Measurements from ENCODE around the gene PPL. TPM values are rescaled to one million over a fixed set of nuclear protein-coding genes. Genes with fewer than 3 reads are reported as not detected.
A peak's percentile ranks its signal among the peaks of the same experiment; 100 is the strongest.

Gene PPL
- total and polyA plus RNA-seq, 2 of the 13 experiments (the other 11 are each of a cell fraction or from before 2014, with no cell fraction given): 5.7 to 6.6 TPM

- TF ChIP-seq ZBTB43 (CRISPR knock-in tag; conservative IDR thresholded peaks at IDR 0.05) (no peak; the same call in 1 of the 2 replicates), GLI4 (CRISPR knock-in tag; IDR thresholded peaks at IDR 0.05; ENCODE audit: borderline replicate concordance) (0 out of 2 replicates have a peak, but pooled peaks have one; percentile 73), ZNF326 (CRISPR knock-in tag; IDR thresholded peaks at IDR 0.05; ENCODE audit: borderline replicate concordance) (no peak), REST (IDR thresholded peaks at IDR 0.05; ENCODE audit: borderline replicate concordance in 1 of 2, low read depth in 1 of 2, low read length in 2 of 2) (0 out of 4 replicates have a peak, but pooled peaks of 1 of the 2 experiments have one; percentile 20), ZNF260 (CRISPR knock-in tag; IDR thresholded peaks at IDR 0.05; ENCODE audit: borderline replicate concordance, low read depth) (no peak), MLXIP (CRISPR knock-in tag; IDR thresholded peaks at IDR 0.05; ENCODE audit: borderline replicate concordance) (no peak), ZNF484 (CRISPR knock-in tag; IDR thresholded peaks at IDR 0.05; ENCODE audit: borderline replicate concordance, low read depth) (no peak), SRSF1 (optimal IDR thresholded peaks at IDR 0.05; ENCODE audit: low read depth, low read length) (no peak), SOX13 (IDR thresholded peaks at IDR 0.05) (no peak), SOX13 (CRISPR knock-in tag; conservative IDR thresholded peaks at IDR 0.05 in 1 of 2, IDR thresholded peaks at IDR 0.05 in 1 of 2) (peak in 1 of 2 experiments; percentile 26; a peak in 1 of 4 replicates), ZNF546 (CRISPR knock-in tag; conservative IDR thresholded peaks at IDR 0.05) (peak; percentile 42; the same call in 1 of the 2 replicates), PHB2 (IDR thresholded peaks at IDR 0.05; ENCODE audit: partially characterized antibody) (no peak), IRF2 (CRISPR knock-in tag; IDR thresholded peaks at IDR 0.05) (no peak; the same call in 1 of the 2 replicates), RBAK (CRISPR knock-in tag; IDR thresholded peaks at IDR 0.05) (no peak)
- TF ChIP-seq, protein P1, sequence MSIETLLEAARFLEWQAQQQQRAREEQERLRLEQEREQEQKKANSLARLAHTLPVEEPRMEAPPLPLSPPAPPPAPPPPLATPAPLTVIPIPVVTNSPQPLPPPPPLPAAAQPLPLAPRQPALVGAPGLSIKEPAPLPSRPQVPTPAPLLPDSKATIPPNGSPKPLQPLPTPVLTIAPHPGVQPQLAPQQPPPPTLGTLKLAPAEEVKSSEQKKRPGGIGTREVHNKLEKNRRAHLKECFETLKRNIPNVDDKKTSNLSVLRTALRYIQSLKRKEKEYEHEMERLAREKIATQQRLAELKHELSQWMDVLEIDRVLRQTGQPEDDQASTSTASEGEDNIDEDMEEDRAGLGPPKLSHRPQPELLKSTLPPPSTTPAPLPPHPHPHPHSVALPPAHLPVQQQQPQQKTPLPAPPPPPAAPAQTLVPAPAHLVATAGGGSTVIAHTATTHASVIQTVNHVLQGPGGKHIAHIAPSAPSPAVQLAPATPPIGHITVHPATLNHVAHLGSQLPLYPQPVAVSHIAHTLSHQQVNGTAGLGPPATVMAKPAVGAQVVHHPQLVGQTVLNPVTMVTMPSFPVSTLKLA (IDR thresholded peaks at IDR 0.05): no peak
- TF ChIP-seq, protein P2, sequence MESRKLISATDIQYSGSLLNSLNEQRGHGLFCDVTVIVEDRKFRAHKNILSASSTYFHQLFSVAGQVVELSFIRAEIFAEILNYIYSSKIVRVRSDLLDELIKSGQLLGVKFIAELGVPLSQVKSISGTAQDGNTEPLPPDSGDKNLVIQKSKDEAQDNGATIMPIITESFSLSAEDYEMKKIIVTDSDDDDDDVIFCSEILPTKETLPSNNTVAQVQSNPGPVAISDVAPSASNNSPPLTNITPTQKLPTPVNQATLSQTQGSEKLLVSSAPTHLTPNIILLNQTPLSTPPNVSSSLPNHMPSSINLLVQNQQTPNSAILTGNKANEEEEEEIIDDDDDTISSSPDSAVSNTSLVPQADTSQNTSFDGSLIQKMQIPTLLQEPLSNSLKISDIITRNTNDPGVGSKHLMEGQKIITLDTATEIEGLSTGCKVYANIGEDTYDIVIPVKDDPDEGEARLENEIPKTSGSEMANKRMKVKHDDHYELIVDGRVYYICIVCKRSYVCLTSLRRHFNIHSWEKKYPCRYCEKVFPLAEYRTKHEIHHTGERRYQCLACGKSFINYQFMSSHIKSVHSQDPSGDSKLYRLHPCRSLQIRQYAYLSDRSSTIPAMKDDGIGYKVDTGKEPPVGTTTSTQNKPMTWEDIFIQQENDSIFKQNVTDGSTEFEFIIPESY (CRISPR knock-in tag; IDR thresholded peaks at IDR 0.05): no peak; the same call in 1 of the 2 replicates
Measured at GRCh38 chr16:4936991-4937781, at the start of gene PPL (continued).

All from HepG2 (cell line).